Measurements from ENCODE around the gene ADGRG2. TPM values are rescaled to one million over a fixed set of nuclear protein-coding genes. Genes with fewer than 3 reads are reported as not detected.
A peak's percentile ranks its signal among the peaks of the same experiment; 100 is the strongest.

Gene ADGRG2
- total and polyA plus RNA-seq, 2 donors (not counting 1 experiment from before 2014, with no cell fraction given): under 0.01 to 0.05 TPM

GRCh38 chrX:19133784-19134183, 11.5 kb upstream of the ADGRG2 start:
- no peaks in the 10 kb centered on the region for H4K20me1 ChIP-seq (ENCODE audit: control insufficient read depth, extremely low read depth, insufficient read depth, low read length)
- H3K79me2 ChIP-seq (ENCODE audit: control insufficient read depth, insufficient read depth, low read length): no peaks in the 10 kb centered on the region
- no peaks in the 10 kb centered on the region for H3K36me3 ChIP-seq (ENCODE audit: control insufficient read depth, insufficient read depth, low read length)
- TF ChIP-seq EZH2 (IDR thresholded peaks at IDR 0.05; ENCODE audit: low read length, missing control alignments) (no peak), CTCF (conservative IDR thresholded peaks at IDR 0.05 in 1 of 2, IDR thresholded peaks at IDR 0.05 in 1 of 2; ENCODE audit: low read depth in 1 of 2, low read length in 2 of 2) (no peak)
- no peak overlapping the region for H3K4me2 ChIP-seq (ENCODE audit: extremely low read depth, insufficient read depth, low read length)
- no peaks in the 10 kb centered on the region for H3K4me1 ChIP-seq (ENCODE audit: control insufficient read depth, extremely low read depth, insufficient read depth, low read length)
- H3K9me3 ChIP-seq (ENCODE audit: control insufficient read depth, insufficient read depth, low read depth, low read length): no peaks in the 10 kb centered on the region
- H3K9ac ChIP-seq (ENCODE audit: insufficient read depth, low read length): no peak overlapping the region
- H3K4me3 ChIP-seq (replicated peaks in 1 of 4; ENCODE audit: control extremely low read depth in 1 of 4, insufficient read depth in 1 of 4, low read depth in 3 of 4, low read length in 4 of 4): no peak overlapping the region
- no peak overlapping the region for H2AFZ ChIP-seq (ENCODE audit: low read length)
- no peak overlapping the region for H3K27ac ChIP-seq (ENCODE audit: insufficient read depth, low read length)
- no peaks in the 10 kb centered on the region for H3K27me3 ChIP-seq (ENCODE audit: control insufficient read depth, insufficient read depth, low read length)
- no peak for DNase-seq (ENCODE audit: low read depth in 2 of 2)

- Histone ChIP-seq H3K9ac (ENCODE audit: insufficient read depth, low read length) (no peak overlapping the region), H3K4me3 (replicated peaks in 1 of 4; ENCODE audit: control extremely low read depth in 1 of 4, insufficient read depth in 1 of 4, low read depth in 3 of 4, low read length in 4 of 4) (no peak overlapping the region)
- peak in 1 of 2 donors; percentile 30 for DNase-seq (ENCODE audit: low read depth in 2 of 2)
These were observed 11.0 kb upstream of the ADGRG2 start for GRCh38 chrX:19133231-19133630.

GRCh38 chrX:19130628-19131027, 8.4 kb upstream of the ADGRG2 start:
- Histone ChIP-seq H3K79me2 (ENCODE audit: control insufficient read depth, insufficient read depth, low read length) (no peaks in the 10 kb centered on the region), H4K20me1 (ENCODE audit: control insufficient read depth, extremely low read depth, insufficient read depth, low read length) (no peaks in the 10 kb centered on the region), H3K27ac (ENCODE audit: insufficient read depth, low read length) (no peak overlapping the region), H3K4me1 (ENCODE audit: control insufficient read depth, extremely low read depth, insufficient read depth, low read length) (no peaks in the 10 kb centered on the region), H3K27me3 (ENCODE audit: control insufficient read depth, insufficient read depth, low read length) (no peaks in the 10 kb centered on the region), H3K4me3 (replicated peaks in 1 of 4; ENCODE audit: control extremely low read depth in 1 of 4, insufficient read depth in 1 of 4, low read depth in 3 of 4, low read length in 4 of 4) (no peak overlapping the region), H3K9me3 (ENCODE audit: control insufficient read depth, insufficient read depth, low read depth, low read length) (no peaks in the 10 kb centered on the region), H3K9ac (ENCODE audit: insufficient read depth, low read length) (no peak overlapping the region), H3K4me2 (ENCODE audit: extremely low read depth, insufficient read depth, low read length) (no peak overlapping the region), H2AFZ (ENCODE audit: low read length) (no peak overlapping the region), H3K36me3 (ENCODE audit: control insufficient read depth, insufficient read depth, low read length) (no peaks in the 10 kb centered on the region)
- no peak for DNase-seq (ENCODE audit: low read depth in 2 of 2)
- no peak for TF ChIP-seq CTCF (conservative IDR thresholded peaks at IDR 0.05 in 1 of 2, IDR thresholded peaks at IDR 0.05 in 1 of 2; ENCODE audit: low read depth in 1 of 2, low read length in 2 of 2)
- TF ChIP-seq EZH2 (IDR thresholded peaks at IDR 0.05; ENCODE audit: low read length, missing control alignments): no peak

More at GRCh38 chrX:19133231-19133630, 11.0 kb upstream of the ADGRG2 start:
- no peak overlapping the region for H2AFZ ChIP-seq (ENCODE audit: low read length)
- no peaks in the 10 kb centered on the region for H3K9me3 ChIP-seq (ENCODE audit: control insufficient read depth, insufficient read depth, low read depth, low read length)
- H3K27me3 ChIP-seq (ENCODE audit: control insufficient read depth, insufficient read depth, low read length): no peaks in the 10 kb centered on the region
- no peak overlapping the region for H3K4me2 ChIP-seq (ENCODE audit: extremely low read depth, insufficient read depth, low read length)
- H3K4me1 ChIP-seq (ENCODE audit: control insufficient read depth, extremely low read depth, insufficient read depth, low read length): no peaks in the 10 kb centered on the region
- no peaks in the 10 kb centered on the region for H4K20me1 ChIP-seq (ENCODE audit: control insufficient read depth, extremely low read depth, insufficient read depth, low read length)
- H3K79me2 ChIP-seq (ENCODE audit: control insufficient read depth, insufficient read depth, low read length): no peaks in the 10 kb centered on the region
- TF ChIP-seq EZH2 (IDR thresholded peaks at IDR 0.05; ENCODE audit: low read length, missing control alignments): no peak
- TF ChIP-seq CTCF (conservative IDR thresholded peaks at IDR 0.05 in 1 of 2, IDR thresholded peaks at IDR 0.05 in 1 of 2; ENCODE audit: low read depth in 1 of 2, low read length in 2 of 2): no peak
- no peak overlapping the region for H3K27ac ChIP-seq (ENCODE audit: insufficient read depth, low read length)
- H3K36me3 ChIP-seq (ENCODE audit: control insufficient read depth, insufficient read depth, low read length): no peaks in the 10 kb centered on the region

All from fibroblast of lung (primary cell).